GM12891 (cell line): ENCODE results near the gene EID3.

Experiments
- DNase-seq: peaks from one replicate; pipeline ENCODE4 v3.0.0; 2011; ENCODE audit warnings: low spot score; ENCODE audit not compliant: insufficient read length
- FAIRE-seq: peaks from 2 replicates; lab custom pipeline; 2011; peaks lifted over from hg19 to GRCh38; lab: Jason Lieb, UNC
- PAX5 ChIP-seq: IDR thresholded peaks from 2 replicates; pipeline ENCODE4 v1.6.1; 2011; ENCODE audit warnings: low read length, moderate library complexity, mild to moderate bottlenecking; ENCODE audit not compliant: insufficient read depth, severe bottlenecking
- POLR2A ChIP-seq: IDR thresholded peaks from 2 replicates; pipeline ENCODE4 v1.6.1; 2011; ENCODE audit warnings: low read depth, low read length, control low read depth
- POLR2AphosphoS5 ChIP-seq: IDR thresholded peaks from 2 replicates; pipeline ENCODE4 v1.6.1; 2011; ENCODE audit warnings: low read depth, low read length, control low read depth
- POU2F2 ChIP-seq: IDR thresholded peaks from 2 replicates; pipeline ENCODE4 v1.6.1; 2011; ENCODE audit warnings: low read depth, mild to moderate bottlenecking, control low read depth, low read length, moderate library complexity
- SPI1 ChIP-seq: IDR thresholded peaks from 2 replicates; pipeline ENCODE4 v1.6.1; 2011; ENCODE audit warnings: low read depth, low read length, control low read depth
- TAF1 ChIP-seq: IDR thresholded peaks from 2 replicates; pipeline ENCODE4 v1.6.1; 2011; ENCODE audit warnings: low read depth, low read length, control low read depth

EID3 gene

GRCh38 chr12:104353012-104353981, 49.8 kb downstream of the EID3 start:
- TF ChIP-seq SPI1, result no peak
- no peak for TF ChIP-seq POU2F2
- no peak for TF ChIP-seq POLR2AphosphoS5
- TF ChIP-seq POLR2A, result no peak
- TF ChIP-seq PAX5, result peak; percentile 21
- TF ChIP-seq TAF1, result no peak
- DNase-seq (no peak), FAIRE-seq (no peak)

DNA sequence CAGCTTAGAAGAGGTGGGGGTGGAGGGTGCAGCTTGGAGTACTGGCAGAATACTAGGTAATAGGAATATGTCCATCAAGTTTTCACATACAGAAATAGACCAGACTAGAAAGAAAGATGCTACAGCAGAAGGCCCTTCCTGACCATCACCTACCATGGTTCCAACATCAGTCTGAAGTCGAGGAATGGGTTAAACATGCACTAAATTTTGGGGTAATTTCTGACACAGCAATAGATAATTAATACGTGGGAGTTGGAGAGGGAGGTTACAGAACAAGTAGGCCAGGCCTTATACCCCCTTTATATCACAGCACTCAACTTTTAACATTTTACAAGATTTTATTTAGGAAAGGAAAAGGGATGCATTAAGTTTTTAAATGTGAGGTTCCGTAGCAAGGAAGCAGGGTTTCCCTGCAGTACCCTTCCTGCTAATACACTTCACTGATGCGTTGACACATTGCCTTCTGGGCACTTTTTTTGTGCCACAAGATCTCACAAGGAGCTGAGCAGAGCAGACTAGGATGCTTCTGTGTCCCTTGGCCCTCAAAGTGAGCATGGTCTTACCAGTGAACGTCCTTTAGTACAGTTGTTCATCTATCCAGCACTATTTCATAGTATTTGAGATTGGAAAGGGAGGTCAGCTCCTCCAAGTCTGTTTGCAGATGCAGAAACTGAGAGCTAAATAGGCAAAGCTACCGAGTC, 50.8 kb downstream of the EID3 start:
- DNase-seq (no peak), FAIRE-seq (no peak)
- no peak for TF ChIP-seq TAF1
- no peak for TF ChIP-seq POU2F2
- no peak for TF ChIP-seq POLR2A
- no peak for TF ChIP-seq PAX5
